ENCODE measurements around the gene SFTPD.
"Not testable (repeated sequence)": the region's sequence is repeated elsewhere in the genome, so short reads cannot be mapped to it uniquely, and the experiment has no call there.

Gene SFTPD

DNA sequence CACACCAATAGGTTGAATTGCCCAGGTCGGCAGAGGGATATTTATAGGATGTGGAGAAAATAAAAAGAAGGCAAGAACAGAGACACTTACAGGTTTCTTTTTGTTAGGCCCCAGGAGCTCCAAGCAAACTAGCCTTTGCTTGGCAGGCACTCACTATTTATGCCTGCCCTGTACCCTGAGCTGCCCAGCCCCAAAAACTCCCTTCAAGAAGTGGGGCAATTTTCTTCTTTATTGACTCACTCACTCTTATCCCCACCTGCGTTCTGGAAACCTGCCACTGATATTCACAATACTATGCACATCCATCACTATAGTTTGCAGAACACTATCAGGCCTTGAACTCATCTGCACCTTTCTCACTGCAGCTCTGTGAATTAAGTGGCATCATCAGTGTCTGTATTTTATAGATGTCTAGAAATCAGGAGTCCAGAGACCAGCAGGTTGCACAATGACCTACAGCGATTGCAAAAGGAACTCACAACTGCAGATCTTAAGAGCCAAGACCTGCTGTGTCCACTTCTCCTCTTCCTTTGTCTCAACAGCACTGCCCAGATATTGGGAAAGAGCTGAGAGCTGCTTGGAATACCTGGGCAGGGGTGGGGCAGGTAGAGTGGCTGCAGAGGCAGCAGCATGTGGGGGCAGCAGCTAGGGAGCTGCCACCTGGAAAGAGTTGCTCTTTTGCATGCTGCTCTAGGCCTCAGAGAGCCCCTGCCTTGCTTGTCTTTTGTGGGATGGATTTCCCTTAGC, at the start of gene SFTPD:
Gene SFTPD (minus strand): TSS at position 130 of the 747 bp plus-strand sequence. CDS start 2,446 bp downstream, outside the sequence.
- no peak for DNase-seq

DNA sequence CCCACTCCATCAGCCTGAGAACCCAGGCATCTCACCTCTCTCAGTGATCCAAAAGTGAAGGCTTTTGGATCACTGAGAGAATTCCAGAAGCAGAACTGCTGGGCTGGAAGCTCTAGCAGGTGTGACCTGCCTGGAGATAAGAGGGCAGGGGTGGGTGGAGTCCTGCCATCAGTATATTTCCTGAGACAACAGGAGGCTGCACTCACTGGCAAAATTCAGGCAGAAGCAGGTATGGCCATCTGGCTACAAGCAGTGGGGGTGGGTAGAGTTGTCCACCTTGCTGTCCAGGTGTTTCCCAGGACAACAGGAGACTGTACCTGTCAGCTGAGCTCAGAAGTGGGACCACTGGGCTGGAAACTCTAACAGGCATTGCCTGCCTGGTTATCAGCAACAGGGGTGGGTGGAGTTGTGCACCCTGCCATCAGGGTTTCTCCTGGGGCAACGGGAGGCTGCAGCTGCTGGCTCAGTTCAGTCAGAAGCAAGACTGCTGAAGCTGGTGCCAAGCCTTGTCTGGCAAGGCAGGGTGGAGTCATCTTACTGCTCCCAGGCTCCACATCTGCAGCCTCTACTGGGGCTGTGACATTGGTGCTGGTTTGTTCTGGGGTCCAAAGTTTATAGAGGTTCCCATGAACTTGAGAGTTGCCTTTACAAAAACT, 47.2 kb upstream of the SFTPD start:
- no peak for DNase-seq

DNA sequence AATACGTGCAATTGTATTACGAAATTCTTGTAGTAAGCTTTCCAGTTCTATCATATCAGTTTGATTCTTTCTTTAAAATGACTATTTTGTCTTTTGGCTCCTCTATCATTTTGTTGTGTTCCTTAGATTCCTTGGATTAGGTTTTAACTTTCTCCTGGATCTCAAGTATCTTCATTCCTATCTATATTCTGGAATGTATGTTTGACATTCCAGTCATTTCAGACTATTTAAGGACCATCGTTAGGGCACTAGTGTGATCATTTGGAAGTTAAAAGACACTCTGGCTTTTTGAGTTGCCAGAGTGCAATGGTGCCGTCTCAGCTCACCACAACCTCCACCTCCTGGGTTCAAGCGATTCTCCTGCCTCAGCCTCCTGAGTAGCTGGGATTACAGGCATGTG, 45.7 kb upstream of the SFTPD start:
- no peak for DNase-seq

DNA sequence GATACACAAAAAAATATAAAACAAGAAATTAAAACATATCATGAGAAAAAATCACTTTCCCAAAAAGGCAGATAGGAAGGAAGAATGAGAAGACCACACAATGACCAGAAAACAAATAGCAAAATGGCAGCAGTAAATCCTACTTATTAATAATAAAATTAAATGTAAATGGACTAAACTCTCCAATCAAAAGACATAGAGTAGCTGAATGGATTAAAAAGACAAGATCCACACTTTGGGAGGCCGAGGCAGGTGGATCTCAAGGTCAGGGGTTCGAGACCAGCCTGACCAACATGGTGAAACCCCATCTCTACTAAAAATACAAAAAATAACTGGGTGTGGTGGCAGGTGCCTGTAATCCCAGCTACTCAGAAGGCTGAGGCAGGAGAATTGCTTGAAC, 39.3 kb upstream of the SFTPD start:
- not testable (repeated sequence) for DNase-seq

DNA sequence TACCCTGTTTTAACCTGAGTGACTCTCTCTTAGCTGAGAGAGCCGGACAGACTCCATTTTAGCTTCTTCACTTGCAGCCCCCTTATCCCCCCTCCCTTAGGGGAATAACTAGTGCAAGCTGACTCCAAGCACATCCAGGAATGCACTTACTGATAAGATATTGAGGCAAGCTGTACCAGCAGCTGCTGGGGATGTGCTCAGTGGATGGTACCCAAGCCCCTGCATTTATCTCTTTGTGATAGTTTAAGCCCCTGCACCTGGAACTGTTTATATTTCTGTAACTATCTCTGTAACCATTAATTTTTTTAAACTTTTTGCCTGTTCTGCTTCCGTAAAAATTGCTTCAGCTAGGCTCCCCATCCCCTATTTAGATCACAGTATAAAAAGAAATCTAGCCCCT, 37.8 kb upstream of the SFTPD start:
- not testable (repeated sequence) for DNase-seq

DNA sequence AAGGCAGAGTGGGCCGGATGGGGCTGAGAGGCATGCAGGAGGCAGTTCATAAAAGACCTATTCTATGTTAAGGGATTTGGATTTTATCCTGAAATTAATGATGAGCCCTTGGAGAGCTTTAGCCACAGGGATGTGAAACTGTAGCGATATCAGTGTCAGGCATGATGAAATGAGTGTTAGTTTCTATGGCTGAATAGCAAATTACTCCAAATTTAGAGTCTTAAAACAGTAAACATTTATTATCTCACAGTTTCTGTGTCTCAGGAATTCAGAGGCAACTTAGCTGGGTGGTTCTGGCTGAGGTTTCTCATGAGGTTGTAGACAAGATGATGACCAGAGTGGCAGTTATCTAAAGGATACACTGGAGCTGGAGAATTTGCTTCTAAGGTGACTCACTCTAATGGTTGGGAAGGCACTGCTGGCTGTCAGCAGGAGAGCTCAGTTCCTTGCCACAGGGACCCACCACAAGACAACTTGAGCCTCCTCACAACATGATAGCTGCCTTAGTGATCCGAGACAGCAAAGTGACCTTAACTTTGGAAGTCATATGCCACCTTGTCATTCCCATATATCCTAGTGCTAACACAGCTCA, 36.7 kb upstream of the SFTPD start:
- no peak for DNase-seq

DNA sequence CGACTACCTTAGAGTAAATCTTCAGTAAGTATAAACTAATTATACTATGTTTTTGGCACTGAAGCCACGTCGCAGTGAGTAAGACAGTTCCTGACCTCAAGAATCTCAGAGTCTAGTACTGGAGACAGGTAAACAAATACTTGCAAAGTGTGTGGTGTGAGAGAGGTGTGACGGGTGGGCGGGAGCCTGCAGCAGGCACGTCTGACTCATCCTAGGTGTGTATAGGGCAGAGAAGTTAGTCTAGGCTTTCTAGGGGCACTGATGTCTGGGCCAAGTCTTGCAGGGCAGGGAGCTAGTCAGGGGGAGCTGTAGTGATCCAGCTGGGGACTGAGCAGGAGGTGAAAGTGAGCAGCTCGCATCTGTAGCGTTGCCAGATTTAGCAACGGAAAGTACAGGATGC, 35.9 kb upstream of the SFTPD start:
- peak; percentile 68 to 78 for DNase-seq

DNA sequence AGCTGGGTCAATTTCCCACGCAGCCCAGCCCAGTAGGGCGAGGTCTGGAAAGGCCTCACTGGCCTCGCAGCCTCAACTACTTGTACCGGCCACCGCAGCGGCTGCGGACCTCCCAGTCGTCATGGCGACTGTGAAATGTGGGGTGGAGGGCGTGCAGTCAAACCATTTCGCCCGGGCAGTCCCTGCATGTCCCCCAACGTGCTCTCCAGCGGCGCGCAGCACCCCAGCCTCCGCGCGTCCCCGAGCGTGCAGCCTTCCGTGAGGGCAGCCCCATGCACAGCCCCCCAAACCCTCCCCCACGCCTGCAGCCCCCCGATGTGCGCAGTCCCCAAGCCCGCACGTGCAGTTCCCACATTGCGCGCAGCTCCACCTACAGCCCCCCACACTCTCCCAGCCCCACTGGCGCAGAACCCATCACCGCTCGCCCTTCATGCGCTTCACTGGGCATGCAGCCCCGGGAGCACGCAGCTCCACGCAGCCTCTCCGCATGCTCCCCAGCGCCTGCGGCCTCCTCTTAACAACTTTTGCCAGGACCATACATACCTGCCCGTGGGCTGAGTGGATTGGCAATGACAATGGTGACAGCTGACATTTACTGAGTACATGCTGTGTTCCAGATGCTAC, 34.5 kb upstream of the SFTPD start:
- DNase-seq = no peak

DNA sequence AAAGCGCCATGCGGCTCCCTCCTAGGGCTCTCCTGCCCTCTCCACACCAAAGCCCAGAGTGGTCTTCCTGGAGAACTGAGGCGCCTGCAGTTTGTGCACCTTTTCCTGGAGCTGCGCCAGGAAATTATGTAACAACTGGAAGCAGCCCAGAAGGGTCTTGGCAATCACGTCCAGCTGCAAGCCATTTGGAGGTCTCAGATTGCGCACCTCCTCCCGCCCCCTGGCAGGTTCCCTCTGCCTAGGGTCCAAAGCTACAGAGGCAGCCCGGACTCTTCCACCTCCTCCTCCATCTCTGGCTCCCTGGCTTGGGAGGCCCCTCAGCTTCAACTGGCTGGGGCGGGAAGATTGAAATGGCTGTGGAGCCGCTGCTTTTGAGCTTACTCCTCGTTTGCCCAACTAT, 34.0 kb upstream of the SFTPD start:
- no peak for DNase-seq

DNA sequence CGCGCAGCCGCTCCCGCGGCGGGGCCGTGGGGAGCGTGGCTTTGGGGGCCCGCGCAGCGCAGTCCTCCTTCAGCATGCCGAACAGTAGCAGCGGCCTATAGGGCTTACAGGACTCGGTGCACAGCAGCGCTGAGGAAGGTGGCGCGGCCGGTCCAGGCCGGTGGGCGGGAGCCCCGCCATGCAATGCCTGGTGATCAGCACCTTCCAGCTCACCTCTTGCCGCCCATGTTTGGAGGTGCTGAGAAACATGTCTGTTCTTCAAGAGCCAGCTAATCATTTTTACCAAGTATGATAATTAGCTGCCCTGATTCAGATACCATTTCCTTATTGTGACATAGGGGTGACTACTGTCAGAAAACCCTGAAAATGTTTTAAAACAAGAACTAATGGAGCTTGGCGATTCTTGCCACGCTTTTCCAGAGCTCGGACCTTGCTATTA, 33.5 kb upstream of the SFTPD start:
- DNase-seq = peak in 1 of 2 experiments; percentile 49

DNA sequence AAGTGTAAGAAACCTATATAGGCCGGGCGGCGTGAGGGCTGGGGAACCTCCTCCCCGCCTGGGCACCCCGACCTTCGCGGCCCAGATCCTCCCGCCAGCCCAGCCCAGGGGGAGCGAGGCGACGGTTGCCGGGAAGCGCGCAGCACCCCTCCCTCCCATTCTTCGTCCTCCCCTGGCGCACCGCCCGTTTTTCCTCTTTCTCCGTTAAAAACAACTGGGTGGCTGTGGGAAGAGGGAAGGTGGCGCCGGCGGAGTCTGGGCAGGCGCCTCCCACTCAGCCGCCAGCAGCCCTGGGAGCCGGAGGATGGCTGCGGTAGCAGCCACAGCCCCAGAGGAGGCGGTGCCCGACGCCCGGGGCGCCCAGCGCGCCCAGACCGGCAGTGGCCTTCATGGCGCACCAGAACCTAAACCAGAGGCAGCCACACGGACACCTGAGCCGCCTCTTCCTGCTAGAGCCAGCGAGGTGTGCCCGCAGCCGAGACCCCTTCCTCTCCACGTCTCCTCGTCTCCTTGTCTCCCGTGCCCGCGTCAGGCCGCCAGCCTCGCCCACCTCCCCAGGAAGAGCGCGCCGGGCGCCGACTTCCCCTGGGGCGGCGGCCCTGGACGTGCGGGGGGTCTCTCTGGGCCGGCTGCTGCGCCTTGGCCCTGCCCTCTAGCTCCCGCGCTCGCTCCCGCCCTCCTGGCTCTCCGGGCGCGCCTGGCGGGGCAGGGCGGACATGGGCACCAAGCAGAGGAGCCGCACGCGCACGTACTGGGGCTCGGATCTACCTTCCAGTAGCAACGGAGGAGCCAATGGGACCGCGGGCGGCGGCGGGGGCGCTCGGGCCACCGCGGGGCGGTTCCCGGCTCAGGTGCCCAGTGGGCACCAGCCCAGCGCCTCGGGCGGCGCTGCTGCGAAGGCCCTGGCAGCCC, 32.8 kb upstream of the SFTPD start:
- peak in 1 of 2 experiments; percentile 57 for DNase-seq

DNA sequence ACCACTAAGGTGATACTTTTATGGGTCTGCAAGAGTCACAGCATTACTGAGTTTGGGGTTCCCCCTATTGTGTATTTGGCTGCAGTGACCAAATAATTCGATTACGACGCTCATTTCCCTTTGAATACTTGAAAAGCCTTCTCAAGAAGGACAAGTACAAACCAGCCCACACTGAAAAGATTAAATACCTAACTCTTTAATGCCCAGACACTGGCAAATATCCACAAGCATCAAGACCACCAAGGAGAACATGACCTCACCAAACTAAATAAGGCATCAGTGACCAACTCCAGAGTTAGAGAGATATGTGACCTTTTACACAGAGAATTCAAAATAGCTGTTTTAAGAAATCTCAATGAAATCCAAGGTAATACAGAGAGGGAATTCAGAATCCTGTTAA, 31.8 kb upstream of the SFTPD start:
- no peak for DNase-seq

DNA sequence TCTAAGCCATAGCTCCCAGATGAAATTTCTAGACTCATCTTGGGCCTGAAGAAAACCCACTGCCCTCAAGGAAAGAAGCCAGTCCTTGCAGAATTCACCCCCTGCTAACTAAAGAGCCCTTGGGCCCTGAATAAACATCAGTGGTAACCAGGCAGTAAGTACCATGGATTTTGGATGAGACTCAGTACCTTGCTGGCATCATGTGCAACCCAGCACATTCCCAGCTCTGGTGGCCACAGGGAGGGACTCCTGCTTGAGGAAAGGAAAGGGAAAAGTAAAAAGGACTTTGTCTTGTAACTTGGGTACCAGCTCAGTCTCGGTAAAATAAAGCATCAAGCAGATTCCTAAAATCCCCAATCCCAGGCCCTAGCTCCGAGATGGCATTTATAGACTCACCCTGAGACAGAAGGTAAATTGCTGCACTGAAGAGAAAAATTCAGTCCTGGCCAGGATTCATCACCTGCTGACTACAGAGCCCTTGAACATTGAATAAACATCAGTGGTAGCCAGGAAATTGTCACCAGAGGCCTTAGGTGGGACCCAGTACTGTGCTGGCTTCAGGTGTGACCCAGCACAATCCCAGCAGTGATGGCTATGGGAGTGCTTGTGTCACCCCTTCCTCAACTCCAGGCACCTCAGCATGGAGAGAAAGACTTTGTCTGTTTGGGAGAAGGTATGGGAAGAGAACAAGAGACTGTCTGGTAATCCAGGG, 31.2 kb upstream of the SFTPD start:
- no peak for DNase-seq

DNA sequence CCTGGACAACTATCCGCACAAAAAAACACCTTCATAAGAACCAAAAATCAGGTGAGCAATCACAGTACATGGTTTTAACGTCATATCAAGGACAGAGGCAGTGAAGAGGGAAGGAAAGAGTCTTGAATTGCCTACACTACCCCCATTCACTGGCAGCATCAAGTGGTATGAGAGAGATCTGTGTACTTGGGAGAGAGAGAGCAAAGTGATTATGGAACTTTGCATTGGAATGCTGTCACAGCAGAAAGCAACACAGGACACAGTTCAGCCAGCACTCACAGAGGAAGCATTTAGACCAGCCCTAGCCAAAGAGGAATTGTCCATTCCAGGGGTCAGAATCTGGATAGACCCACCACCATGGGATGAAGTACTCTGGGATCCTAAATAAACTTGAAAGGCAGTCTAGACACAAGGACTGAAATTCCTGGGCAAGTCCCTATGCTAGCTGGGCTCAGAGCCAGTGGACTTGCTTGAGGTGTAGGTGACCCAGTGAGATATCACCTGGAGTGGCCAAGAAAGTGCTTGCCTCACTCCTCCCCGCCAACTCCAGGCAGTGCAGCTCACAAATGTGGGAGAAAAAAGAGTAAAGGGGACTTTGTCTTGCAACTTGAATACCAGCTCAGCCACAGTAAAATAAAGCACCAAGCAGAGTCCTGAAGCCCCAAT, 30.5 kb upstream of the SFTPD start:
- DNase-seq = no peak

DNA sequence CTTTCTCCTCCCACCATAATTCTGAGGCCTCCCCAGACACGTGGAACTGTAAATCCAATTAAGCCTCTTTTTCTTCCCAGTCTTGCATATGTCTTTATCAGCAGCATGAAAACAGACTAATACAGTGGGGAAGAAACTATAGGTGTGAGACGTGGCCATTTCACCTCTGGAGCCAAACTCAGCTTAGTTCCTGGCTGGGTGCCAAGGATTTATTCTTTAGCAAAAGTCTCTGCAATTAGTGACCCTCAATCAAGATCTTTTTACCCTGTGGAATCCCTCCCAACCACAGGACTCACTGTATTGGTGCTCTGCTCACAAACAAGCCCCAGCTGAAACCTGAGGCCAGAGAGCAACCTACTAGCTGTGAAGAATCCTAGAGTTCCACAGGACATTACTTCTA, 28.1 kb upstream of the SFTPD start:
- no peak for DNase-seq

DNA sequence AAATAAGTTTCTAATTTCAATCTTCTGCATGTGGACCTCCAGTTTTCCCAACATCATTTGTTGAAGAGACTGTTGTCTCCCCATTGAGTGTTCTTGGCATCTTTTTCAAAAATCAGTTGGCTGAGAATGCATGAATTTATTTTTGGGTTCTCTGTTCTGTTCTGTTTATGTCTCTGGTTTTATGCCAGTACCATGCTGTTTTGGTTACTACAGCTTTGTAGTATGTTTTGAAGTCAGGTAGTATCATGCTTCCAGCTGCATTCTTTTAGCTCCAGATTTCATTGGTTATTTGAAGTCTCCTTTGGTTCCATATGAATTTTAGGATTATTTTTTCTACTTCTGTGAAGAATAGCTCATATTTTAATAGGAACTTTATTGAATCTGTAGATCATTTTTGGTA, 21.2 kb upstream of the SFTPD start:
- no peak for DNase-seq

DNA sequence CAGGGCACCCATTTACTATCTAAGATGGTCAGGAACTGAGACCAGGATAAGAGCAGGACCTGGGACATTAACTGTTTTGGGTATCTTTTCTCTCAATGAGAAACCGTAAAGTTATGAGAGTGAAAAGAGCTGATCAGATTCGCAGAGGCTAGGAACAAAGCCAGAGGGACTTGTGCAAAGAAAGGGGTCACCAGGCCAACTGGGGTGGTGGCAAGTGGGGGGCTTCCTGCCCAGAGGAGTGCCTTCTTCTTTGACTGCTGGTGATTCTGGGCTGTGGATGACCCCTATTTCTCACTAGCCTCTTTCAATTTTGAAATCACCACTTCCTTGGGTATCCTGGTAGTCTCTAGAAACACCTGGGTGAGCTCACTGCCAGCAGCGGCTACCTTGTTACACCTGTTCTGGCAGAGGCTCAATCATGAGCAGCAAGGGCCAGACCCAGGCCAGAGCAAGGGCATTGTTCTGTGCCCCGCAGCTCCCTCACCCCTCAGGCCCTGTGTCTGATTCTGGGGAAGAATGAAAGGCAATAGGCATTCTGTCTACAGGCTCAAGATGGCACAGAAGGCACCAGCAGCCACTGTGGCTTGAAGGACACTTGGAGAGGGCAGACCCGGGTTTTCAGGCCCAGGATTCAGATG, 999 bp downstream of the SFTPD start:
- no peak for DNase-seq

DNA sequence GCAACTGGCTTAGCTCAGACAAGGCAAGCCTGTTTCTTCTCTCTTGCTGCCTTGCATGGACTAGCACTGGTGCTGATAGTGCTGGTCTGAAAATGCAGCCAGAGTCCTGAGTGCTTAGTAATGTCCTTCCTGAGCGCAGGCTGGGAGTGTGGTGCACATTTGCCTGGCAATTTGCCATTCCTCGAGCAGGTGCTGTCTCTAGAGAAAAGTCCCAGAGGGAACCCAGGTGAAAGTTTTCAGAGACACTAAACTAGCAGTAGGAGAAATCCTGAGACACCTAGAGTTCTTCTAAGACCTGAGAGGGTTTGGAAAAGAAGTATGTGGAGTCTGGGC, 1.9 kb downstream of the SFTPD start:
- no peak for DNase-seq

DNA sequence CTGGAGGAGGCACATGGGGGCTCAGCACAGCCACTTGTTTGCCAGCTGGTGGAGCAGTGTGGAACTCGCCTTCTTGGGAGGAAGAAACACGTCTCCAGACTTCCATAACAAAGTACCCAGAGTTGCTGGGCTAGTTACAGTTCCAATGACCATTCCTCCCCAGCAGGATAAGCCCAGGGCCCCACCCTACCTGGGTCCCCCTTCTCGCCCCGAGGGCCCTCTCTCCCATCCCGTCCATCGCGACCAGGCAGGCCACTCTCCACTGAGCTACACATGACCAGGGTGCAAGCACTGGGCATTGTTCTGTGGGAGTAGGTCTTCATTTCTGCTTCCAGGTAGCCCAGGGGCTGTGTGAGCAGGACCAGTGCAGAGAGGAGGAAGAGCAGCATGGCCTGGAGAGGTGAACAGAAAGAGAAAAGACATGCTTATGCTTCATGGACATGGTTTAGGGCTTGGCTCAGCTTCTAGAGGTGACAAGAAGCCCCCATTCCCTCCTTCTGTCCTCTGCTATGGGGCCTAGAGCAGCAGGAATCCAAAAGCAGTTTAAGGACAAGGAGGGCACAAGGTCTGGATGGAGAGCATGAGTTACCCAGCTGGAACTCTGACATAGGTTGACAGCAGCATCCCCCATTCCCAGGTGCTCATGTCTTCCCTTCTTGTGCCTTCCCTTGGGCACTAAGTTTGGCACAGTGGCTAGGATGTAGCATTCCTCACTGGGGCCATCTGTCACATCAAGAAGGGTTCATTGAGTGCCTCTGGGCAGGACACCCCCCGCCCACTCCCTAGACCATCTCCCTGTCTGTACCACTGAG, 2.4 kb downstream of the SFTPD start:
- DNase-seq = peak in 1 of 2 experiments; percentile 11
